Naive B cell (primary cell): ENCODE measurements around the gene TTC22. TPM values are rescaled to one million over a fixed set of nuclear protein-coding genes. Genes with fewer than 3 reads are reported as not detected.

ENCODE experiments used
- ATAC-seq, 2 donors: fragments of 150-1000 bp; cut with Tn5 transposase; 2 replicates each; pipeline ENCODE4 v1.10.0; 2021; ENCODE audit warnings: low read depth in 2 of 2, mild to moderate bottlenecking in 2 of 2, moderate library complexity in 2 of 2
- DNase-seq: peaks from one replicate; pipeline ENCODE4 v3.0.0; 2022
- H3K27ac Mint-ChIP-seq, 6 donors: one replicate each; pipeline ENCODE4 v1.8.0; 2020 to 2022; ENCODE audit warnings: mild to moderate bottlenecking in 6 of 6, mixed read lengths in 6 of 6, moderate library complexity in 5 of 6, inconsistent platforms in 2 of 6
- H3K27me3 Mint-ChIP-seq, 3 donors: one replicate each; pipeline ENCODE4 v1.8.0; 2021 to 2022; ENCODE audit warnings: mixed read lengths in 3 of 3, mild to moderate bottlenecking in 1 of 3
- H3K36me3 Mint-ChIP-seq, 2 donors: one replicate each; pipeline ENCODE4 v1.8.0; 2020 to 2022; ENCODE audit warnings: mixed read lengths in 2 of 2, inconsistent platforms in 1 of 2, mild to moderate bottlenecking in 1 of 2
- H3K4me1 Mint-ChIP-seq, 3 donors: one replicate each; pipeline ENCODE4 v1.8.0; 2020 to 2022; ENCODE audit warnings: mixed read lengths in 3 of 3, inconsistent platforms in 1 of 3, mild to moderate bottlenecking in 1 of 3, moderate library complexity in 1 of 3
- H3K4me3 Mint-ChIP-seq, 8 donors: one replicate each; pipeline ENCODE4 v1.8.0; 2020 to 2022; ENCODE audit warnings: mild to moderate bottlenecking in 8 of 8, mixed read lengths in 8 of 8, moderate library complexity in 8 of 8, inconsistent platforms in 2 of 8
- H3K9me3 Mint-ChIP-seq, 7 donors: one replicate each; pipeline ENCODE4 v1.8.0; 2020 to 2022; ENCODE audit warnings: mixed read lengths in 7 of 7, mild to moderate bottlenecking in 5 of 7, inconsistent platforms in 2 of 7, moderate library complexity in 1 of 7
- polyA plus RNA-seq, 6 donors: library from polyadenylated mRNA; unstranded; fragments of 300-500 nt; fragmentation: Illumina TruSeq; gene quantifications; one replicate each; pipeline ENCODE4 v1.2.3, GENCODE V29; 2021; ENCODE audit warnings: low read depth in 6 of 6

The TTC22 gene
- polyA plus RNA-seq, 6 donors from 2014 or later: 0.41 to 2.0 (median 1.1) TPM; not detected in 1

- Mint-ChIP-seq H3K27ac (no peak overlapping the region), H3K4me3 (no peak overlapping the region), H3K27me3 (peaks cover 0 to 12% (median 5%) of the 10 kb centered on the region in 3 donors), H3K36me3 (peaks cover 0 to under 1% of the 10 kb centered on the region in 2 donors), H3K4me1 (no peaks in the 10 kb centered on the region), H3K9me3 (no peaks in the 10 kb centered on the region)
- ATAC-seq (no peak), DNase-seq (no peak)
Observed at GRCh38 chr1:54842206-54842915, 41.2 kb upstream of the TTC22 start.

DNA sequence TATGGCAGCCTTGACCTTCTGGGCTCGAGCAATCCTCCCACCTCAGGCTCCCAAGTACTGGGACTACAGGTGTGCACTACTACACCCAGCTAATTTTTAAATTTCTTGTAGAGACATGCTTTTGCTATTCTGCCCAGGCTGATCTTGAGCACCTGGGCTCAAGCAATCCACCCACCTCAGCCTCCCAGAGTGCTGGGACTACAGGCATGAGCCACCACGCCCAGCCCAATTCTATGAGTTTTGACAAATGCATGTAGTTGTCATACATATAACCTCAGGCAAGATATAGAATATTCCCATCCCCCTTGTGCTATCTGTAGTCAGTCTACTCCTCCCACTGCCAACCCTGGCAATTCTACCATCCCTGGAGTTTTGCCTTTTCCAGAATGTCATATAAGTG, 38.7 kb upstream of the TTC22 start:
- ATAC-seq: no peak
- H3K27me3 Mint-ChIP-seq: peaks cover 12 to 33% (median 20%) of the 10 kb centered on the region in 3 donors
- H3K36me3 Mint-ChIP-seq: no peaks in the 10 kb centered on the region
- H3K27ac Mint-ChIP-seq: no peak overlapping the region
- no peaks in the 10 kb centered on the region for H3K9me3 Mint-ChIP-seq
- no peaks in the 10 kb centered on the region for H3K4me1 Mint-ChIP-seq
- no peak for DNase-seq
- H3K4me3 Mint-ChIP-seq: no peak overlapping the region

DNA sequence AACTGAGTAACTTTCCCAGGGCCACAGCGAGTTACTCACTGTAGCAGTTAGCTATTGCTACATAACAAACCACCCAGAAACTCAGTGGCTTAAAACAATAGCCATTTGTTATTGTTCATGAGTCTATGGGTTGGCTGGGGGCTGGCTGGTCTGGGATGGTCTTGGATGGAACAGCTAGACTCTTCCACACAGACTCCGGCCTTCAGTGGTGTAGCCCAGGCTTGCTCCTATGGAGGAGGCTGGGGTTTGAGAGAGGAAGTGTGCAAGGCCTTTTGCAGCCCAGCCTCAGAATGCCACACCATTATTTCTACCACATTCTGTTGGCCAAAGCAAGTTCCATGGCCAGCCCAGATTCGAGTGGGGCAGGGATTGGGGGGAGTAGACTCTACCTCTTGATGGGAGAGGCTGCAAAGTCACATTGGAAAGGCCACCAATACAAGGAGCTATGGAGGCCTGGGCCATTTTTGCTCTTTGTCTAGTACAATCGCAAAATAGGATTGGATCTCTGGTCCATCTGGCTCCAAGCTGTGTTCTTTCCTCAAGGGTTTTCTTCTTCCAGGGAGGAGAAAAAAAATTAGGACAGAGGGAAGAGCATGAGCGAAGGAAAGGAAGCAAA, 37.5 kb upstream of the TTC22 start:
- no peaks in the 10 kb centered on the region for H3K36me3 Mint-ChIP-seq
- H3K27ac Mint-ChIP-seq: peak overlapping the region in 1 of 6 donors; percentile 17
- ATAC-seq: no peak

GRCh38 chr1:54837002-54837853, 36.1 kb upstream of the TTC22 start:
- Mint-ChIP-seq H3K4me3 (no peak overlapping the region), H3K36me3 (no peaks in the 10 kb centered on the region), H3K27ac (no peak overlapping the region), H3K9me3 (peaks cover 0 to 2% (median 0%) of the 10 kb centered on the region in 7 donors), H3K4me1 (no peaks in the 10 kb centered on the region), H3K27me3 (peaks cover 12 to 33% (median 28%) of the 10 kb centered on the region in 3 donors)
- DNase-seq: no peak
- no peak for ATAC-seq

More for the DNA sequence above, 37.5 kb upstream of the TTC22 start:
- H3K9me3 Mint-ChIP-seq: no peaks in the 10 kb centered on the region
- DNase-seq: no peak
- H3K4me1 Mint-ChIP-seq: no peaks in the 10 kb centered on the region
- no peak overlapping the region for H3K4me3 Mint-ChIP-seq
- H3K27me3 Mint-ChIP-seq: peaks cover 12 to 33% (median 20%) of the 10 kb centered on the region in 3 donors

- Mint-ChIP-seq H3K36me3 (peaks cover 0 to under 1% of the 10 kb centered on the region in 2 donors), H3K27ac (no peak overlapping the region), H3K4me3 (no peak overlapping the region), H3K27me3 (peaks cover 12 to 34% (median 28%) of the 10 kb centered on the region in 3 donors), H3K9me3 (peaks cover 0 to 2% (median under 1%) of the 10 kb centered on the region in 7 donors), H3K4me1 (no peaks in the 10 kb centered on the region)
- DNase-seq (no peak), ATAC-seq (no peak)
Observed at GRCh38 chr1:54836594-54836993, 35.5 kb upstream of the TTC22 start.

DNA sequence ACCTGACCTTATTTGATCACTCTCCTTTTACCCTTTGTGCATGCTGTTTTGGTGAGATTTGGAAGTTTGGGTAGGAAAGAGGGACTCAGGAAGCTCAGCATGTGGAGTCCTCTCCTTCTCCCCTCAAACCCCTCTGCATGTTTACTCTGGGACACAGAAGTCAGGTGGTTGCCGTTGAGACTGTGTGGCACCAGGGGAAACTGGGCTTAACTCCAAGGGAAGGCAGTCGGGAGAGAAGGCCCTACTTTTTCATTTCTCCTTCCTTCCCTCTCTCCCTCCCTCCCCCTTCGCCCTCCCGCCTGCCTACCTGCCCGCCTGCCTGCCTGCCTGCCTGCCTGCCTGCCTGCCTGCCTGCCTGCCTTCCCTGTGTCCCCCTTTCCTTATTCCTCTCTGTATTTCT, 34.8 kb upstream of the TTC22 start:
- peaks cover 0 to 7% of the 10 kb centered on the region in 2 donors for H3K36me3 Mint-ChIP-seq
- H3K27ac Mint-ChIP-seq: peak overlapping the region in 1 of 6 donors; percentile 14
- no peak for ATAC-seq

DNA sequence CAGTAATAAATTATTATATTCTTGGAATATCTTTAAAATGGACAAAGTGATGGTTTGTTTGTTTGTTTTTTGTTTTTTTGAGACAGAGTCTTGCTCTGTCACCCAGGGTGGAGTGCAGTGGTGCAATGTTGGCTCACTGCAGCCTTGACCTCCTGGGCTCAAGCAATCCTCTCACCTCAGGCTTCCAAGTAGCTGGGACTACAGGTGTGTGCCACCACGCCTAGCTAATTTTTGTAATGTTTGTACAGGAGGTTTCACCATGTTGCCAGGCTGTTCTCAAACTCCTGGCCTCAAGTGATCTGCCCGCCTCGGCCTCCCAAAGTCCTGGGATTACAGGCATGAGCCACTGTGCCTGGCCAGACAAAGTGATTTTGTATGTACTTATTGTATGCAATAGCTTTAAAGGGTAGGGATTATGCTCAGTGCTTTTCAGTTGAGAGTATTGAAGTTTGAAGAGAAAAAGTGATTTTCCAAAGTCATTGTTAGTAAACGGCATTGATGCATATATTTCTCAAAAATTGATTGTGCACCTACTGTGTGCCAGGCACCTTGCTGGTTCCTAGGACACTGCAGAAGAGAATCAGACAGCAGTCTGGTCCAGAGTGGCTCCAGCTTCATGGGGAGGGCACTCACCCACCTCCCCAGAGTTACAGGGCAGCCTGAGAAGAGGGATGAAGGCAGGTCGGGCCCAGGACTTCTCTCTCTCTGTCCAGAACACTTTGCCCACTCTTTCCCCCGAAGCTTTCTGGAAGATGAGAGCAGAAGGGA, 34.2 kb upstream of the TTC22 start:
- ATAC-seq (no peak), DNase-seq (no peak)
- peaks cover 0 to 10% of the 10 kb centered on the region in 2 donors for H3K36me3 Mint-ChIP-seq
- peaks cover 0 to 15% (median 9%) of the 10 kb centered on the region in 7 donors for H3K9me3 Mint-ChIP-seq
- peaks cover 12 to 46% (median 28%) of the 10 kb centered on the region in 3 donors for H3K27me3 Mint-ChIP-seq
- H3K4me3 Mint-ChIP-seq: no peak overlapping the region
- no peak overlapping the region for H3K27ac Mint-ChIP-seq
- H3K4me1 Mint-ChIP-seq: no peaks in the 10 kb centered on the region

More for the DNA sequence above, 34.8 kb upstream of the TTC22 start:
- no peak for DNase-seq
- no peaks in the 10 kb centered on the region for H3K4me1 Mint-ChIP-seq
- H3K4me3 Mint-ChIP-seq: no peak overlapping the region
- peaks cover 11 to 41% (median 28%) of the 10 kb centered on the region in 3 donors for H3K27me3 Mint-ChIP-seq
- peaks cover 0 to 9% (median 5%) of the 10 kb centered on the region in 7 donors for H3K9me3 Mint-ChIP-seq

GRCh38 chr1:54834007-54834541, 33.0 kb upstream of the TTC22 start:
- peaks cover under 1 to 10% of the 10 kb centered on the region in 2 donors for H3K36me3 Mint-ChIP-seq
- H3K4me3 Mint-ChIP-seq: no peak overlapping the region
- ATAC-seq (no peak), DNase-seq (no peak)
- H3K9me3 Mint-ChIP-seq: peaks cover 0 to 17% (median 10%) of the 10 kb centered on the region in 7 donors
- H3K27me3 Mint-ChIP-seq: peaks cover 12 to 45% (median 28%) of the 10 kb centered on the region in 3 donors
- no peaks in the 10 kb centered on the region for H3K4me1 Mint-ChIP-seq
- H3K27ac Mint-ChIP-seq: no peak overlapping the region

- no peak overlapping the region for H3K27ac Mint-ChIP-seq
- no peaks in the 10 kb centered on the region for H3K4me1 Mint-ChIP-seq
- peaks cover 0 to 26% (median 12%) of the 10 kb centered on the region in 7 donors for H3K9me3 Mint-ChIP-seq
- H3K4me3 Mint-ChIP-seq: no peak overlapping the region
- ATAC-seq (no peak), DNase-seq (no peak)
- H3K27me3 Mint-ChIP-seq: peaks cover 12 to 41% (median 32%) of the 10 kb centered on the region in 3 donors
- peaks cover 6 to 11% of the 10 kb centered on the region in 2 donors for H3K36me3 Mint-ChIP-seq
Observed at GRCh38 chr1:54833121-54833520, 32.0 kb upstream of the TTC22 start.

DNA sequence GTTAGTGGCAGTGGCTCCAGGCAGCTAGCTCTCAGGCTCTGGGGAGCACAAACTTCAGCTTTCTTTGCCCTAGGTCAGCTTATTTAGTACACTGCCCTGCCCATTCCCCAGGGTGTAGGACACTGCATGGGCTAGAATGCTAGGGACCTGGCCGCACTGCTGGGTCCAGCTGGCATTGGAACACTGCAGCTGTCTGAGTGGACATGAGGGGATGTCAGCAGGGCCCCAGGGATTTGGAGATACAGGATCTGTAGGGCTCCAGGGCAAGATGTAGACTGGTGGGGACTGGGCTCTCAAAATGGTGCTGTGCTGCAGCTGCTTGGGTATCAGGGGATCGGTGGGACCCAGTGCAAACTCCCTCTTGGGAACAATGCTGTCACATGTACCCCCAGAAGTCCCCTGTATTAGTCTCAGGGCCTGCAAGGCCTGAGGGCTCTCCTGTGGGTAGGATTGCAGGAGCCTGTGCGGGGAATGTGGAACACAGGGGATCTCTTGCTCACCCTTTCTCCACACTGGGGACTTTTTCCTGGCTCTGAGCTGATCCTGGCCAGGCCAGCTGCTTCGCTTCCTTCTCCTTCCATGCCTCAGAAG, 25.2 kb upstream of the TTC22 start:
- ATAC-seq: no peak
- Mint-ChIP-seq H3K27ac (no peak overlapping the region), H3K9me3 (peaks cover 12 to 52% (median 43%) of the 10 kb centered on the region in 7 donors), H3K4me1 (no peaks in the 10 kb centered on the region), H3K36me3 (peaks cover 19 to 34% of the 10 kb centered on the region in 2 donors), H3K4me3 (no peak overlapping the region), H3K27me3 (peaks cover 13 to 46% (median 14%) of the 10 kb centered on the region in 3 donors)
- no peak for DNase-seq

DNA sequence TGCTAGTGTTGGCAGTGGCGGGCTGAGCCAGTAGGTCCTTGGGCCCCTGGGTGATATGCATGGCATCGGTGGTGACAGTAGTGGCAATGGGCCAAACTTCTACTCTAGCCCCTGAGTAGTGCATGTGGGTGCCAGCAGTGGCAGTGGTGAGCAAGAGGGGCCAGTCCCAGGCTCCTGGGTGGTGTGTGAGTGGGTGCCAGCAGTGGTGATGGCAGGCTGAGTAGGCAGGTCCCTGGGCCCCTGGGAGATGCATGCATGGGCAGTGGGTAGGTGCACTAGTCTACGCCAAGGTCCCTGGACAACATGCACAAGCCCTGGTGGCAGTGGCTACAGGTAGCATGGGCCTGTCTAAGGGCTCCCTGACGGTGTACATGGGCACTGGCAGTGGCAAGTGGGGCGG, 24.6 kb upstream of the TTC22 start:
- Mint-ChIP-seq H3K27ac (no peak overlapping the region), H3K4me3 (no peak overlapping the region), H3K36me3 (peaks cover 19 to 28% of the 10 kb centered on the region in 2 donors), H3K4me1 (no peaks in the 10 kb centered on the region), H3K27me3 (peaks cover 9 to 46% (median 14%) of the 10 kb centered on the region in 3 donors), H3K9me3 (peaks cover 12 to 46% (median 37%) of the 10 kb centered on the region in 7 donors)
- DNase-seq: no peak
- ATAC-seq: no peak

- peak overlapping the region in 1 of 6 donors; percentile 36 for H3K27ac Mint-ChIP-seq
- H3K4me1 Mint-ChIP-seq: no peaks in the 10 kb centered on the region
- peaks cover 15 to 27% of the 10 kb centered on the region in 2 donors for H3K36me3 Mint-ChIP-seq
- DNase-seq (no peak), ATAC-seq (no peak)
- H3K4me3 Mint-ChIP-seq: no peak overlapping the region
- peaks cover 7 to 46% (median 10%) of the 10 kb centered on the region in 3 donors for H3K27me3 Mint-ChIP-seq
- H3K9me3 Mint-ChIP-seq: peaks cover 12 to 40% (median 33%) of the 10 kb centered on the region in 7 donors
Observed at GRCh38 chr1:54823670-54824069, 22.5 kb upstream of the TTC22 start.
